K562 (cell line): ENCODE results near the gene NME4.

ENCODE experiments used
- BMI1 ChIP-seq: fragments of 150-350 bp; IDR thresholded peaks from 2 replicates; pipeline ENCODE4 v1.6.1; 2014; ENCODE audit warnings: low read length
- CTCF ChIP-seq, 3 experiments: IDR thresholded peaks in 2 of 3; conservative IDR thresholded peaks in 1 of 3; 2 replicates each; pipeline ENCODE4 v1.5.1; 2011 to 2012; ENCODE audit warnings: low read length in 3 of 3, mild to moderate bottlenecking in 3 of 3, control low read depth in 2 of 3, improper control_type of control experiment in 1 of 3, inconsistent platforms in 1 of 3, low read depth in 1 of 3, mixed read lengths in 1 of 3, moderate library complexity in 1 of 3; ENCODE audit not compliant: insufficient read depth in 2 of 3
- E2F1 ChIP-seq: sonication (generic); formaldehyde crosslinking; IDR thresholded peaks from 2 replicates; pipeline ENCODE4 v1.8.1; 2023; ENCODE audit warnings: mild to moderate bottlenecking, missing genetic modification reagents, moderate library complexity
- ELF4 ChIP-seq: fragments of 450-650 bp; formaldehyde crosslinking; IDR thresholded peaks from 2 replicates; pipeline ENCODE4 v1.4.0; 2022; ENCODE audit warnings: missing genetic modification characterization
- HNRNPL ChIP-seq: fragments of 200-400 bp; formaldehyde crosslinking; IDR thresholded peaks from 2 replicates; pipeline ENCODE4 v1.6.1; 2017; ENCODE audit warnings: low read depth, mild to moderate bottlenecking, low read length
- MAX ChIP-seq: sonication (generic); formaldehyde crosslinking; IDR thresholded peaks from 2 replicates; pipeline ENCODE4 v1.9.0; 2022; ENCODE audit warnings: mild to moderate bottlenecking, missing genetic modification reagents
- MEF2A ChIP-seq: IDR thresholded peaks from 2 replicates; pipeline ENCODE4 v1.6.1; 2011; ENCODE audit warnings: low read depth, mild to moderate bottlenecking, low read length, moderate library complexity; ENCODE audit not compliant: control insufficient read depth
- SP1 ChIP-seq: sonication (generic); formaldehyde crosslinking; IDR thresholded peaks from 2 replicates; pipeline ENCODE4 v1.8.1; 2022; ENCODE audit warnings: mild to moderate bottlenecking, missing genetic modification reagents
- TEAD4 ChIP-seq, 2 experiments: sonication (generic) in 1 of 2; formaldehyde crosslinking in 1 of 2; IDR thresholded peaks; 2 replicates each; pipeline versions ENCODE4 v1.6.1 to v1.8.0; 2012 to 2022; ENCODE audit warnings: borderline replicate concordance in 1 of 2, inconsistent platforms in 1 of 2, low read length in 1 of 2, mild to moderate bottlenecking in 1 of 2, missing genetic modification reagents in 1 of 2
- ZNF589 ChIP-seq: fragments of 200-800 bp; sonication (Bioruptor generic); IDR thresholded peaks from 2 replicates; pipeline ENCODE4 v1.6.1; 2016; ENCODE audit warnings: low read depth, missing genetic modification characterization, missing compliant biosample characterization
- ZNF785 ChIP-seq: fragments of 250-450 bp; sonication (Bioruptor Pico); IDR thresholded peaks from 2 replicates; pipeline ENCODE4 v1.4.0; 2020; ENCODE audit warnings: mild to moderate bottlenecking

- no peak for TF ChIP-seq SP1 (CRISPR knock-in tag)
- no peak for TF ChIP-seq MAX
- no peak for TF ChIP-seq ZNF785 (CRISPR knock-in tag)
- TF ChIP-seq CTCF (IDR thresholded peaks at IDR 0.05 in 2 of 3, conservative IDR thresholded peaks at IDR 0.05 in 1 of 3; ENCODE audit: insufficient read depth in 2 of 3, low read depth in 1 of 3, low read length in 3 of 3), result no peak
- no peak for TF ChIP-seq ZNF589 (CRISPR knock-in tag)
- TF ChIP-seq E2F1 (CRISPR knock-in tag), result no peak; the same call in 1 of the 2 replicates
- TF ChIP-seq HNRNPL, result no peak
- TF ChIP-seq MEF2A, result no peak
- TF ChIP-seq TEAD4 (IDR thresholded peaks at IDR 0.05; ENCODE audit: low read length), result no peak
- TF ChIP-seq TEAD4 (CRISPR knock-in tag; IDR thresholded peaks at IDR 0.05; ENCODE audit: borderline replicate concordance), result no peak
- TF ChIP-seq ELF4 (CRISPR knock-in tag), result no peak
- TF ChIP-seq BMI1, result no peak
Observed at GRCh38 chr16:396199-396598, 800 bp upstream of the NME4 start.
